ENCODE results near the gene SSRP1. TPM values are rescaled to one million over a fixed set of nuclear protein-coding genes. Genes with fewer than 3 reads are reported as not detected.

Gene SSRP1
- total and polyA plus RNA-seq, 2 experiments from 2014 or later, result 205 to 216 TPM

DNA sequence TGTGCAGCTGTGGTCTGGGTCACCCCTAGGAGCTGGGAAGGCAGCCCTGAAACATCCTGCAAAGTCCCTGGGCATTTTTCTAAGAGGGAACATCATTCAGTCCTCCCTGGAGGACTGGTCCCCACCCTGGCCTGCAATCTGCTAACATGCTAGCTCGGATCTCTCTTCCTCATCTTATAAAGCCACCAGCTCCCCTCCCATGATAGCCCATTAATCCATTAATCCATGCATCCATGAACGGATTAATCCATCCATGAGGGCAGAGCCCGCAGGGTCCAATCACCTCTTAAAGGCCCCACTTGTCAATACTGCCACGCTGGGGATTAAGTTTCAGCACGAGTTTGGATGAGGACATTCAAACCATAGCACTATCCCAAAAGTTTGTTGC, 33.1 kb upstream of the SSRP1 start (continued):
- TF ChIP-seq ETS1 (IDR thresholded peaks at IDR 0.05) (no peak), ZNF331 (CRISPR knock-in tag; IDR thresholded peaks at IDR 0.05; ENCODE audit: low read depth) (no peak)
- TF ChIP-seq, protein P1, sequence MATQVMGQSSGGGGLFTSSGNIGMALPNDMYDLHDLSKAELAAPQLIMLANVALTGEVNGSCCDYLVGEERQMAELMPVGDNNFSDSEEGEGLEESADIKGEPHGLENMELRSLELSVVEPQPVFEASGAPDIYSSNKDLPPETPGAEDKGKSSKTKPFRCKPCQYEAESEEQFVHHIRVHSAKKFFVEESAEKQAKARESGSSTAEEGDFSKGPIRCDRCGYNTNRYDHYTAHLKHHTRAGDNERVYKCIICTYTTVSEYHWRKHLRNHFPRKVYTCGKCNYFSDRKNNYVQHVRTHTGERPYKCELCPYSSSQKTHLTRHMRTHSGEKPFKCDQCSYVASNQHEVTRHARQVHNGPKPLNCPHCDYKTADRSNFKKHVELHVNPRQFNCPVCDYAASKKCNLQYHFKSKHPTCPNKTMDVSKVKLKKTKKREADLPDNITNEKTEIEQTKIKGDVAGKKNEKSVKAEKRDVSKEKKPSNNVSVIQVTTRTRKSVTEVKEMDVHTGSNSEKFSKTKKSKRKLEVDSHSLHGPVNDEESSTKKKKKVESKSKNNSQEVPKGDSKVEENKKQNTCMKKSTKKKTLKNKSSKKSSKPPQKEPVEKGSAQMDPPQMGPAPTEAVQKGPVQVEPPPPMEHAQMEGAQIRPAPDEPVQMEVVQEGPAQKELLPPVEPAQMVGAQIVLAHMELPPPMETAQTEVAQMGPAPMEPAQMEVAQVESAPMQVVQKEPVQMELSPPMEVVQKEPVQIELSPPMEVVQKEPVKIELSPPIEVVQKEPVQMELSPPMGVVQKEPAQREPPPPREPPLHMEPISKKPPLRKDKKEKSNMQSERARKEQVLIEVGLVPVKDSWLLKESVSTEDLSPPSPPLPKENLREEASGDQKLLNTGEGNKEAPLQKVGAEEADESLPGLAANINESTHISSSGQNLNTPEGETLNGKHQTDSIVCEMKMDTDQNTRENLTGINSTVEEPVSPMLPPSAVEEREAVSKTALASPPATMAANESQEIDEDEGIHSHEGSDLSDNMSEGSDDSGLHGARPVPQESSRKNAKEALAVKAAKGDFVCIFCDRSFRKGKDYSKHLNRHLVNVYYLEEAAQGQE (IDR thresholded peaks at IDR 0.05; ENCODE audit: unreplicated experiment), result no peak

GRCh38 chr11:57368106-57368844, 32.6 kb upstream of the SSRP1 start:
- H3K4me1 ChIP-seq (ENCODE audit: insufficient read depth), result peaks cover 15% of the 10 kb centered on the region
- peaks cover 6% of the 10 kb centered on the region for H3K27me3 Mint-ChIP-seq (ENCODE audit: insufficient read depth, low read depth, poor library complexity)
- no peaks in the 10 kb centered on the region for H3K79me2 ChIP-seq (replicated peaks; ENCODE audit: insufficient read depth)
- no peak overlapping the region for H3K27ac Mint-ChIP-seq
- peaks cover 22% of the 10 kb centered on the region for H3K4me1 Mint-ChIP-seq
- 0 out of 2 replicates have a peak, but pooled peaks cover 3% of the 10 kb centered on the region for H3F3A ChIP-seq (replicated peaks; ENCODE audit: low read depth)
- no peaks in the 10 kb centered on the region for H3K27me3 ChIP-seq (ENCODE audit: insufficient read depth)
- DNase-seq (ENCODE audit: low spot score) (no peak), ATAC-seq (no peak)
- H3K4me3 Mint-ChIP-seq, result no peak overlapping the region
- no peaks in the 10 kb centered on the region for H3K9me2 ChIP-seq (ENCODE audit: insufficient read depth)
- no peaks in the 10 kb centered on the region for H3K36me3 ChIP-seq (ENCODE audit: insufficient read depth)
- H4K20me1 ChIP-seq (replicated peaks; ENCODE audit: insufficient read depth), result no peaks in the 10 kb centered on the region
- no peak overlapping the region for H2AFZ ChIP-seq
- no peaks in the 10 kb centered on the region for H3K36me3 Mint-ChIP-seq (ENCODE audit: low read depth)
- H3K27ac ChIP-seq (ENCODE audit: low read depth), result no peak overlapping the region
- H3K9me3 Mint-ChIP-seq, result no peaks in the 10 kb centered on the region
- H3K4me2 ChIP-seq, result no peak overlapping the region
- no peak overlapping the region for H3K4me3 ChIP-seq
- TF ChIP-seq POLR2AphosphoS5 (IDR thresholded peaks at IDR 0.05; ENCODE audit: low read depth) (no peak), ZNF114 (CRISPR knock-in tag; IDR thresholded peaks at IDR 0.05) (no peak), NANOG (IDR thresholded peaks at IDR 0.05; ENCODE audit: borderline replicate concordance) (no peak), ETS1 (IDR thresholded peaks at IDR 0.05) (no peak), EZH2 (IDR thresholded peaks at IDR 0.05; ENCODE audit: low read depth, unreplicated experiment) (no peak), EZH2phosphoT487 (IDR thresholded peaks at IDR 0.05; ENCODE audit: unreplicated experiment) (no peak), JUNB (IDR thresholded peaks at IDR 0.05; ENCODE audit: unreplicated experiment) (no peak), CREB1 (CRISPR knock-in tag; IDR thresholded peaks at IDR 0.05; ENCODE audit: low read depth) (no peak)
- TF ChIP-seq, protein P2, sequence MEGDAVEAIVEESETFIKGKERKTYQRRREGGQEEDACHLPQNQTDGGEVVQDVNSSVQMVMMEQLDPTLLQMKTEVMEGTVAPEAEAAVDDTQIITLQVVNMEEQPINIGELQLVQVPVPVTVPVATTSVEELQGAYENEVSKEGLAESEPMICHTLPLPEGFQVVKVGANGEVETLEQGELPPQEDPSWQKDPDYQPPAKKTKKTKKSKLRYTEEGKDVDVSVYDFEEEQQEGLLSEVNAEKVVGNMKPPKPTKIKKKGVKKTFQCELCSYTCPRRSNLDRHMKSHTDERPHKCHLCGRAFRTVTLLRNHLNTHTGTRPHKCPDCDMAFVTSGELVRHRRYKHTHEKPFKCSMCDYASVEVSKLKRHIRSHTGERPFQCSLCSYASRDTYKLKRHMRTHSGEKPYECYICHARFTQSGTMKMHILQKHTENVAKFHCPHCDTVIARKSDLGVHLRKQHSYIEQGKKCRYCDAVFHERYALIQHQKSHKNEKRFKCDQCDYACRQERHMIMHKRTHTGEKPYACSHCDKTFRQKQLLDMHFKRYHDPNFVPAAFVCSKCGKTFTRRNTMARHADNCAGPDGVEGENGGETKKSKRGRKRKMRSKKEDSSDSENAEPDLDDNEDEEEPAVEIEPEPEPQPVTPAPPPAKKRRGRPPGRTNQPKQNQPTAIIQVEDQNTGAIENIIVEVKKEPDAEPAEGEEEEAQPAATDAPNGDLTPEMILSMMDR (conservative IDR thresholded peaks at IDR 0.05; ENCODE audit: low read depth in 2 of 2), result no peak
